GM18505 (cell line): ENCODE results near the gene PHF19.

Experiments used
- ATAC-seq: cut with Tn5 transposase; IDR thresholded peaks from one replicate; pipeline ENCODE4 v1.9.1; 2021; ENCODE audit not compliant: unreplicated experiment
- POLR2A ChIP-seq: IDR thresholded peaks from 4 replicates; pipeline ENCODE4 v1.6.1; 2011; ENCODE audit warnings: borderline replicate concordance; ENCODE audit not compliant: insufficient read depth, insufficient read length; ENCODE audit errors: extremely low read depth

The PHF19 gene

DNA sequence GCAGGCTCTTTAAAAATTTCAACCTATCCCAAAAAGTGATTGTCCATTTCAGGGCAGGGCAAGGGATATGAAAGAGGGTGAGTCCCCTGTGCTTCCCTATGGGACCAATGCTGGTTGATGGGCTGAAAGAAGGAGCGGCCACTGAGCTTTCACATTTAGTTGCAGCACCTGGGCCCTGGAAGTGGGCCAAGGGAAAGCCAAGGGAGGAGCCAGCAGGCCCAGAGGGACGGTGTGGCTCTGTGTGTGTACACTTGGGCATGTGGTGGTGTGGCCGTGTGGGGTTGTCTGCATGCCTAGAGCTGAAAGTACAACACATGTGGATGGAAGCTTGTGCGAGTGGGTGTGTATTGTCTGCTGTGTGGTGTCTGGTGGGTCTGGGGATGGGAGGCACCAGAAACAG is 20.3 kb downstream of the PHF19 start:
- no peak for ATAC-seq
- no peak for TF ChIP-seq POLR2A

DNA sequence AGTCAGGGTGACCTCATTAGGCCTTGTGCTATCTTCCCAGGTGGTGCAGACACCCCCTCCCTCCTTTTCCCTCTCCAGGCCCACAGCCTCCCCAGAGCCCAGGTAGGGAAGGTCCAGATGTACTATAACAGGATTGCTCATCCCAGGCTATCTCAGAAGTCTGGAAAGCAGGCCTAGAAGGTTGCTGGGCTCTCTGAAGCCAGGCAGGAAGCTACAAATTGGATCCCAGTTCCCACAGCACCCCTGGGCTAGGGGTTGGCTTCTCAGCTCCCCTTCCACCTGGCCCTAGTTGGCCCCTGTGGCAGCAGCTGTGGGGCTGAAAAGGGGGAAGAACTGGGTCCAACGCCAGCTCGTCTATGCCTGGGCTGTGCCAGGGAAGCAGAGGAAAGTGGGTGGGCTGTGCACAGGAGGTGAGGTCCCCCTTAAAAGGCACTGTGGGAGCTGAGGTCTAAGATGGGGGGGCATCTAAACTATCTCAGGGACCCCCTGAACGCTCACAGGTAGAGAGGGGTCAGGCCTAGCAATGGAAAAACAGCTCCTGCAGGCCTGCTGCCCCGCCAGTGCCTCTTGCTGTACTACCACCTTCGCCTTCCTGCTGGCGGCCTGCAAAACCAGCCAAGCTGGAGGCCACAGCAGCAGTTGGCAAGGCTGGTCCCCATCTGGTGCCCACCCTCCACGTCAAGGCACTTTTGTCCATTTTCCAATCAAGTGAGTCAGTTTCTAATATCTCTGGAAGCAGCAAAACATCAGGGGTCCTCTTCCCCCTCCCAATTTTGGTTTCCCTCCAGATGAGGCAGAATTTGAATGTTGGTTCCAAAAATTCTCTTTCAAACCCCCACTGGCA is 20.9 kb downstream of the PHF19 start:
- TF ChIP-seq POLR2A: no peak
- no peak for ATAC-seq

DNA sequence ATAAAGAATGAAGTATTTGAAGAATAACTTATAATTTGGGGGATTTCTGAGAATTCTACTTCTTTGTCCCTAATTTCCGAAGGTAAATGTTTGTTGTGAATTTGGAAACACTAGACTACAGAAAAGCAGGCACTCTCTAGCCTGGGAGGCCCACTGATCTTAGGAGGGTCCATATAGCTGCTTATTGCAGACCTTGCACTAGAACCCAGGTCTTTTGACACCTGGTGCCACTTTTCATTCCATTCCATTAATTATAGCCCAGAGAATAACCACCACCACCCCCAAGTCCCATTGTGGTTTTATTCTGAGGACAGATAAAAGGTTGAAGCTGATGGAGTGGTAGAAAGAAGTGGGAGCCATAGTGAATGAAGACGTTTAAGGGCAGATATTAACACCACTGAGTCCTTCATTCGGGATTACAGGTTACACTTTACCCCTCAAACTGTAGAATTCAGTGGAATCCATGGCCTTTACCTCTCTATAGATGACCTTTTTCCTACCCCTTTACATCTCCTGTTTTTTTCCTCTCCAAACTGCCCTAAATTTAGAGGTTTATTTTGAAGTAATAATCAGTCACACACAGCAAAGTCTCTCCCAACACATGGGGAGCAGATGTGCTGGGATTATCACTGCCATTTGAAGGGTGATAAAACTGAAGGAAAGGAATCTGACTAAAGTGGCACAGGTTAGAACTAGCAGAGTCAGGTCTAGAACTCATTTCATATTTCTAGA is 22.2 kb downstream of the PHF19 start:
- no peak for TF ChIP-seq POLR2A
- no peak for ATAC-seq

DNA sequence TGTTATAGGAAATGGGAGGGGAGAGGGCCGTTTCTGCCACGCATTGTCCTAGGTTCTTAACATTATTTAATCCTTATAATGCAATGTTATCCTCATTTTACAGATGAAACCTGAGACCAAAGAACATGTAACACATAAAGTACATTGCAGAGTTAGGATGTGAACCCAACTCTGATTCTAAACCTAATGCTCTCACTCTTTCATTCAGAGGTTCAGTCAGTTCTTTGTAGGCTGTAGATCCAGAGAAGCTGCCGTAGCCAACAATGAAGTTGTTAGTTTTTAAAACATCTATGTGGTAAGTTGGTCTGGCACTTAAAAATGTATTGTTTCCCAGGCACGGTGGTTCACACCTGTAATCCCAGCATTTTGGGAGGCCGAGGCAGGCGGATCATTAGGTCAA is 23.8 kb downstream of the PHF19 start:
- no peak for ATAC-seq

DNA sequence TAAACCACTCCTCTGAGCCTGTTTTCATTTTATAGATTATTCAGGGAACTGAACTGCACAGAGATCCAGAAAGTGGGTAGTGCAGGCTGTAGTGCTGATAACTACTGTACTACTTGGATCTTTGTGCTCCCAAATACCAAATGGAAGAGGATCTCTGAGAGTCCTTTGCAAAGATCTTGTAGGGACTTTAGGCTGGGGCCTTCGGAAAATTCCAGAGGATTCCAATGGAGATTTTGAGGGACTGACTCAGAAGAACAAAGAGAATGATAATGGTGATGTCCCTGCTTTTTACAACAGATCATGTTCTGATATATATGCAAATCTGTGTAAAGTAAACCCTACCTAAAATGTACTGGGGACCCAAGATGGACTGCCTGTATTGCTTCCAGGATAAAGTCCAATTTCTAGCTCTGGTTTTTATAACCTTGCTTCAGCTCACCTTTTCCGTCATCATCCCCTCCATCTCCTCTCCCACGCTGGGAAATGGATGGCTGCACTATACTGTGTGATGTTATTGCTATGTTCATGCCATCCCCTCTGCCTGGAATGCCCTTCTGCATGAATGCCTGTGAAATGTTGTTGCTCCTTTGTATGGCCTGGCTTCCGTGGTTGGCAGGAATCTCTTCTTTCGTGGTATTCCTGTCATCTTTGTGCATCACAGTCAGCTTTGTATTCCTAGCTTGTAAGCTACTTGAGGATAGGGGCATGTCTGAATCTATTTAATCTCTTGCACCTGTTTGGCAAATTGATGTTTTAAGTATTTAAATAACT is 24.6 kb downstream of the PHF19 start:
- no peak for ATAC-seq
- peak; percentile 16 for TF ChIP-seq POLR2A

More for the DNA sequence above, 23.8 kb downstream of the PHF19 start:
- TF ChIP-seq POLR2A: no peak

DNA sequence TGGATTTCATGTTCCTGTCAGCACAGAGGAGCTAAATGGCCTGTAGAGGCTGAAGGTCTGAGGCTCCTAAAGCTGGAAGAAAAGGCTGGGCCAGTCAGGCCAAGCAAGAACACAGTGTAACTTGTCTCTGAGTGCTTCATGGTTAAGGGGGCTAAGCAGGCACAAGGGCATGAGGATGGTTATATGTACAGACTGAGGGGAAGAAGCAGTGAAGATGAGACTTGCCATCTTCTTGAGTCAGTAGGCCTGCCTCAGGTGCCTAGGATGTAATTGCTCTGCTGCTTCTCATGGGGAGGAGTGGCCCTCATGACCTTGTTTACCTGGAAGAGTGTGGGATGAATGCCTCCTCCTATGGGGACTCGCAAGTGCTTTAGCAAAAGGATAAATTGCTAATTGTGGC is 25.5 kb downstream of the PHF19 start:
- no peak for ATAC-seq
- TF ChIP-seq POLR2A: no peak

DNA sequence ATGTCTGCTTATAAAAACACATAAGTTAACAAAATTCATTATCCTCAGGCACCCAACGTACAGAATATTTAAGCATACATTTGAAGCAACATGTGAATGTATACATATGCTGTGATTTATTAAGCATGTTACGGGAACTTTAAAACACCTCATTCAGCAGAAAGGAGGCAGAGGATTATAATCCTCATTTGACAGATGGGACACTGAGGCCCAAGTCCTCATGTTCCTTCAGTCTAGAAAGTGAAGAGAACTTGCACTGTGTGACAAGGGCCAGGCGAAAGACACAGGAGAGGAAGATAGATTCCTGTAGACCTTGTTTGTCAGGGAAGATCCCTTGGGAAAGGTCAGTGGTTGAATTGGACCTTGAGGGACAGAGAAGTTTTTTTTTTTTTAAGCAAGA is 26.7 kb downstream of the PHF19 start:
- no peak for TF ChIP-seq POLR2A

DNA sequence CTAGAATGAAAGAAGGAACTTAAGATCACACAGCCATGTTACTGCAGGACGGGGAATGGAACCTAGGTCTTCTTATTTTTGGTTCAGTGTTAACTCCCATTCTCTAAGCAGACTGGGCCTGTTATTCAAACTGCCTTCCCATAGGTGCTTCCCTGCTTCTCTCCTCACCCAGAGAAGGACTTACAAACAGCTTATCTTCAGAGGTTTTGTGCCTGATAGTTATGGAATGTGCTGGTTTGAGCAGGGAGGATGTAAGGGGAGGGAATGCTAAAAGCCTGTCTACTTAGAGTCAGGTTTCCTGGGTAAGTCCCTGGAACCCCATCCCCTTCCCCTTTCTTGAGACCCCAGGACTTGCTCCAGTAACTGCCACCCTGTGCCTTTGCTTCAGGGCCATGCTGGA is 30.1 kb downstream of the PHF19 start:
- no peak for TF ChIP-seq POLR2A
- no peak for ATAC-seq

More for the DNA sequence above, 26.7 kb downstream of the PHF19 start:
- no peak for ATAC-seq

DNA sequence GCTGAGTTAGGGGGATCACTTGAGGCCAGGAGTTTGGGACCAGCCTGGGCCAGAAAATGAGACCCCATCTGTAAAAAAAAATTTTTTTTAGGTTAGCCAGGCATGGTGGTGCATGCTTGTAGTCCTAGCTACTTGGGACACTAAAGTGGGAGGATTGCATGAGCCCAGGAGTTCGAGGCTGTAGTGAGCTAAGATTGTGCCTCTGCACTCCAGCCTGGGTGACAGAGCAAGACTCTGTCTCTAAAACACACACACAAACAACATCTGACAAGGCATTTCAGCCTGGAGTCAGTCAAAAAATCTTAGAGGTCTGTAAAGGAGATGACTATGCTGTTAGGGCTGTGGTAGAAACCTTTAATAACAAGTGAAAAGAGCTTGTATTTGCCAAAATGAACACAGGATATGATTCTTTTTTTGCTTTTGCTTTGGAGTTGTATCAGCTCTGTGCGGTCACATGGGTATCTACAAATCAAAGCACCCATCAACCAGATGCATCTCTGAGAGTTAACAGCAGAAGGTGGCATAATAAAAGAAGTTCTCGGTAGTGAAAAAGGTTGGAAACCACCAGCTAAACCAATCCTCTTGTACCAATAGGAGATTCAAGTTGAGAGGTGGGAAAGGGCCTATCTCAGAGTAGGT is 30.6 kb downstream of the PHF19 start:
- no peak for TF ChIP-seq POLR2A
- no peak for ATAC-seq

DNA sequence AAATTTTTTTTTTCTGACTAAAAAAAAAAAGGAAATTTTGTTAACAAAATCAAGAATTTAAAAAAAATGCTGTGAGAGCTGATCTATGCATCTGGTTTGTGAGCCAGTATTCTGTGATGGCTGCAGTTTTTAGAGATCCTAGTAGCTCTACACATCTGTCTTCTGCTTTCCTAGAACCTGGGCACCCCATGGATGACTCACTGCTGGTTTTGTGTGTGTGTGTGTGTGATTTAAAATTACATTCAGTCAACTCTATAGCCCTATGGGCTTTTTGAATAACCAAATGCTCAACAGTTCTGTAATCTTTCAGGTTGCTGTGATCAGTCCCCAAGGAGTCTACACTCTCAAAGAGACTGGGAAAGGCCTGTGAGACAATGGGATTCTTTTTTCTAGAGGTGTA is 31.7 kb downstream of the PHF19 start:
- TF ChIP-seq POLR2A: no peak
- no peak for ATAC-seq

DNA sequence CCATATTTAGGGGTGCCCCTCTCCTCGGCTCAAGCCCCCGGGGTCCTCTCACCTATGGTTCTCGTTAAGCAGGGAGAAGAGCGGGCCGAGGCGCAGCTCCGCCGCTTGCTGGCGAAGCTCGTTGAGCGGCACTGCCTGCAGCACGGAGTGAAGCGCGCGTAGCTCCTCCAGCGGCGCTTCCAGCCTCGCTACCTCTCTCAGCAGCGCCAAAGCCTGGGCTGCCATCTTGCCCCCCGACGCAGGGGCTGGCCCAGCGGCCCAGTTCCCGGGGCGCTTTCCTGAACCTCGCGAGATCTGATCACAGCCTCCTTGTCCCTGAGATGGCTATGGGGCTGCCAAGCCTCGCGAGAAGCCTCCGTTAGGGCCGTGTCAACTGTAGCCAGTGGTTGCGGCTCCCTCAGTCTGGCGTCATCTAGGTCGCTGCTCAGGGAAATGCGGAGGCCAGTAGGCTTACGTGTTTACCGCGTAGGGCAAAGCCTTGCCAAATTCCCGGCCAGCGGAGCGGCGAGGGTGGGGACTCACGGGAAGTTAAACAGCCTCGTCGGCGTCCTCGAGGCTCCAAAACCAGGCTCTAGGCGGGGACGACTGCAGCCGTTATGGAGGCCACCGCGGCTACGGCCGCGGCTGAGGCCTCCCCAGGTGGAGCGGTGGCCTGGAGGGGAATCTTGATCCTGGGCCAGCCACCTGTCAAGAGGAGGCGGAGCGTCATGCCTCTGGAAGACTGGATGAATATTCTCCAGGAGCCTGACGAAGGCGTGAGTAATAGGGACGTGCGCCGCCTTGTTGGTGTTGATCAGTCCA is 34.1 kb downstream of the PHF19 start, which contains the start of gene PSMD5:
Gene PSMD5, minus strand, starts transcription at position 238 of the 801 bp plus-strand sequence. Its CDS starts 13 bp downstream, at position 225.
- TF ChIP-seq POLR2A: peak; percentile 98
- ATAC-seq: peak; percentile 97
